Right lobe of liver (tissue), 4 donors: ENCODE data around the gene CALML4.

ENCODE experiments used
- CTCF ChIP-seq, 4 donors: fragments of 200-600 bp in 3 of 4; fragments of 450-650 bp in 1 of 4; IDR thresholded peaks; one replicate each; pipeline versions ENCODE4 v1.5.1 to v1.8.0; 2016 to 2022; ENCODE audit warnings: antibody characterized with exemption in 4 of 4, mild to moderate bottlenecking in 2 of 4
- POLR2A ChIP-seq: fragments of 450-650 bp; IDR thresholded peaks from one replicate; pipeline ENCODE4 v1.6.1; 2017; ENCODE audit warnings: antibody characterized with exemption, mild to moderate bottlenecking
- donor health status: DM: no; HTN: no; CAD: no.
- donor health status: DM: no; HTN: no; CAD: no.
- donor health status: DM: no; HTN: yes; CAD: no.

DNA sequence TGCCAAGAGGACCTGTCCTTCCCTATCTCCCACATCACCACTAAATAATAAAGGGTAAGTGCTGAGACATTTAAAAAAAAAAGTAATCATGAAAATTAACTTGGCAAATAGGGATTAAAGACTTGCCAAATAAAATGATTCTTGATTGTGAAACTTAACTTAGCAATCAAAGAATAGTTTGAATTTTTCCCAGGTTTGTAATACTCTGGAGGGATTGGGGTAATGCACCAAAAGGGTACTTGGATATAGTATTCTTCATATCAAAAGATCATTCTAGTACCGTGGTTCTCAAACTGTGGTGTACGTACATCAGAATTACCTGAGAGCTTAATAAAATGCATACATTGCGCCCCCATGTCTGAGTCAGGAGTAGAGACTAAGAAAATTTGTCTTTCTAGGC is 28.5 kb downstream of the CALML4 start:
- TF ChIP-seq CTCF (IDR thresholded peaks at IDR 0.05) (no peak), POLR2A (no peak)
